A549 (cell line): ENCODE measurements around the gene KBTBD7. TPM values are rescaled to one million over a fixed set of nuclear protein-coding genes. Genes with fewer than 3 reads are reported as not detected.
A peak's percentile ranks its signal among the peaks of the same experiment; 100 is the strongest.

Experiments used
- ATAC-seq, 2 experiments: fragments of 200-7000 bp in 1 of 2; fragments of >200 bp in 1 of 2; cut with Nextera tagmentation in 1 of 2; cut with Tn5 transposase in 1 of 2; 3 replicates each; pipeline versions ENCODE4 v1.8.0 to v1.9.1; 2018 to 2020; ENCODE audit warnings: mild to moderate bottlenecking in 1 of 2, moderate library complexity in 1 of 2
- CTCF ChIA-PET: fragments of 300-600 bp; sonication (Branson Sonifier 250); formaldehyde crosslinking; extraction: SDS; loops from one replicate; lab custom pipeline; 2021; ENCODE audit warnings: antibody characterized with exemption, inconsistent platforms; lab: Yijun Ruan, JAX
- POLR2A ChIA-PET: fragments of 350-600 bp; formaldehyde crosslinking; extraction: SDS; loops from one replicate; lab custom pipeline; 2021; ENCODE audit warnings: antibody characterized with exemption, inconsistent platforms; lab: Yijun Ruan, JAX
- DNase-seq, 2 experiments: peaks; one replicate each; pipeline versions ENCODE4 v3.0.0 to v3.0.0-alpha.2; 2011 to 2016; ENCODE audit warnings: low read depth in 1 of 2, low spot score in 1 of 2
- FAIRE-seq: peaks from 2 replicates; lab custom pipeline; 2011; peaks lifted over from hg19 to GRCh38; lab: Jason Lieb, UNC
- H3K27ac ChIP-seq, 2 experiments: fragments of >200 bp; sonication (Bioruptor Twin); formaldehyde crosslinking; 3 replicates each; pipeline ENCODE4 v1.5.1; 2016 to 2017
- H3K4me1 ChIP-seq: fragments of >200 bp; sonication (Bioruptor Twin); formaldehyde crosslinking; 3 replicates; pipeline ENCODE4 v1.6.1; 2016
- H3K4me2 ChIP-seq: fragments of >200 bp; sonication (Bioruptor Twin); formaldehyde crosslinking; 3 replicates; pipeline ENCODE4 v1.6.1; 2016
- H3K4me3 ChIP-seq: fragments of >200 bp; sonication (Bioruptor Twin); formaldehyde crosslinking; 3 replicates; pipeline ENCODE4 v1.5.1; 2016
- H3K9me3 ChIP-seq: fragments of >200 bp; sonication (Bioruptor Twin); formaldehyde crosslinking; 3 replicates; pipeline ENCODE4 v1.6.1; 2016
- CBX8 ChIP-seq: fragments of 200-600 bp; sonication (generic); IDR thresholded peaks from 2 replicates; pipeline ENCODE4 v1.6.1; 2016
- CEBPB ChIP-seq, 2 experiments: fragments of >200 bp in 1 of 2; sonication (Bioruptor Twin) in 1 of 2; formaldehyde crosslinking in 1 of 2; IDR thresholded peaks; 2 replicates each; pipeline ENCODE4 v1.6.1; 2012 to 2016
- CHD4 ChIP-seq: fragments of 200-600 bp; sonication (generic); IDR thresholded peaks from 2 replicates; pipeline ENCODE4 v1.6.1; 2016; ENCODE audit warnings: antibody characterized with exemption, mild to moderate bottlenecking, borderline replicate concordance
- EHF ChIP-seq: fragments of 250-450 bp; sonication (Bioruptor Pico); IDR thresholded peaks from 2 replicates; pipeline ENCODE4 v1.5.0; 2020; ENCODE audit warnings: mild to moderate bottlenecking
- FOSL2 ChIP-seq, 2 experiments: fragments of 450-650 bp in 1 of 2; fragments of >200 bp in 1 of 2; sonication (Bioruptor Twin) in 1 of 2; formaldehyde crosslinking; IDR thresholded peaks; 2 replicates each; pipeline versions ENCODE4 v1.5.0 to v1.6.1; 2016 to 2020; ENCODE audit warnings: mild to moderate bottlenecking in 1 of 2, moderate library complexity in 1 of 2
- FOXS1 ChIP-seq: fragments of 250-450 bp; sonication (Bioruptor Pico); IDR thresholded peaks from 2 replicates; pipeline ENCODE4 v1.5.0; 2020; ENCODE audit warnings: mild to moderate bottlenecking, moderate library complexity
- HOXB5 ChIP-seq: fragments of 250-450 bp; sonication (Bioruptor Pico); IDR thresholded peaks from 2 replicates; pipeline ENCODE4 v1.5.0; 2020; ENCODE audit warnings: mild to moderate bottlenecking, moderate library complexity
- JUNB ChIP-seq: fragments of >200 bp; sonication (Bioruptor Twin); formaldehyde crosslinking; IDR thresholded peaks from 2 replicates; pipeline ENCODE4 v1.6.1; 2016
- KDM1A ChIP-seq: fragments of 200-600 bp; sonication (generic); IDR thresholded peaks from 2 replicates; pipeline ENCODE4 v1.6.1; 2016; ENCODE audit warnings: low read depth, mild to moderate bottlenecking
- NFE2L2 ChIP-seq: fragments of 150-350 bp; conservative IDR thresholded peaks from 2 replicates; pipeline ENCODE4 v1.6.1; 2014; ENCODE audit warnings: low read length
- NPAS2 ChIP-seq: fragments of 250-450 bp; sonication (Bioruptor Pico); IDR thresholded peaks from 2 replicates; pipeline ENCODE4 v1.8.0; 2022; ENCODE audit warnings: mild to moderate bottlenecking, moderate library complexity, borderline replicate concordance
- NR3C1 ChIP-seq: fragments of >200 bp; sonication (Bioruptor Twin); formaldehyde crosslinking; IDR thresholded peaks from 3 replicates; pipeline ENCODE4 v1.6.1; 2017
- RAD21 ChIP-seq, 2 experiments: fragments of >200 bp in 1 of 2; sonication (Bioruptor Twin) in 1 of 2; formaldehyde crosslinking in 1 of 2; IDR thresholded peaks in 1 of 2; conservative IDR thresholded peaks in 1 of 2; 2 replicates in 1 of 2; 3 replicates in 1 of 2; pipeline ENCODE4 v1.6.1; 2012 to 2018; ENCODE audit warnings: inconsistent platforms in 1 of 2
- RARB ChIP-seq: fragments of 250-450 bp; sonication (Bioruptor Pico); IDR thresholded peaks from 2 replicates; pipeline ENCODE4 v1.8.0; 2021; ENCODE audit warnings: mild to moderate bottlenecking, moderate library complexity
- RFX5 ChIP-seq: fragments of 450-650 bp; IDR thresholded peaks from 2 replicates; pipeline ENCODE4 v1.7.1; 2014; ENCODE audit warnings: antibody characterized with exemption, mild to moderate bottlenecking, moderate library complexity
- RNF2 ChIP-seq: fragments of 200-600 bp; sonication (generic); IDR thresholded peaks from 2 replicates; pipeline ENCODE4 v1.6.1; 2016; ENCODE audit warnings: low read depth, mild to moderate bottlenecking, antibody characterized with exemption, moderate library complexity, borderline replicate concordance
- SMC3 ChIP-seq: fragments of >200 bp; sonication (Bioruptor Twin); formaldehyde crosslinking; IDR thresholded peaks from 3 replicates; pipeline ENCODE4 v1.6.1; 2018; ENCODE audit warnings: inconsistent platforms
- SREBF2 ChIP-seq: fragments of 450-650 bp; IDR thresholded peaks from 2 replicates; pipeline ENCODE4 v1.6.1; 2014; ENCODE audit warnings: mild to moderate bottlenecking, moderate library complexity
- TP53 ChIP-seq: fragments of 250-450 bp; sonication (Bioruptor Pico); IDR thresholded peaks from 2 replicates; pipeline ENCODE4 v1.5.0; 2021; ENCODE audit warnings: mild to moderate bottlenecking, moderate library complexity
- USF2 ChIP-seq: fragments of 450-650 bp; IDR thresholded peaks from 2 replicates; pipeline ENCODE4 v1.6.1; 2014; ENCODE audit warnings: antibody characterized with exemption
- ZC3H11A ChIP-seq: fragments of 450-650 bp; IDR thresholded peaks from 2 replicates; pipeline ENCODE4 v1.6.1; 2014; ENCODE audit warnings: antibody characterized with exemption, mild to moderate bottlenecking
- ZFP36 ChIP-seq: fragments of 450-650 bp; IDR thresholded peaks from 2 replicates; pipeline ENCODE4 v1.6.1; 2014; ENCODE audit warnings: borderline replicate concordance; ENCODE audit not compliant: partially characterized antibody
- WGBS: methylation state at CpG from one replicate; pipeline ENCODE4 v1.1.6; 2017; ENCODE audit errors: missing lambda C conversion rate; 5-methylcytosine and 5-hydroxymethylcytosine counted together
- polyA plus RNA-seq, 4 experiments: library from polyadenylated mRNA; depleted of rRNA in 3 of 4; stranded (reverse); fragments of >200 nt; fragmentation: RNase III in 1 of 4; extraction: RNeasy Plus Mini Kit Qiagen cat#74134 plus additional on column Dnase treatment in 1 of 4; gene quantifications; 2 replicates in 3 of 4; 3 replicates in 1 of 4; pipeline ENCODE4 v1.2.3, GENCODE V29; 2011 to 2017
- TF ChIP-seq, protein P1 (sequence below): fragments of >200 bp; sonication (Bioruptor Twin); formaldehyde crosslinking; IDR thresholded peaks from 3 replicates; pipeline ENCODE4 v1.5.1; 2016

Gene KBTBD7
- polyA plus RNA-seq, 2 of the 4 experiments (the other 2 are of a cell fraction) = 3.2 to 4.4 TPM

DNA sequence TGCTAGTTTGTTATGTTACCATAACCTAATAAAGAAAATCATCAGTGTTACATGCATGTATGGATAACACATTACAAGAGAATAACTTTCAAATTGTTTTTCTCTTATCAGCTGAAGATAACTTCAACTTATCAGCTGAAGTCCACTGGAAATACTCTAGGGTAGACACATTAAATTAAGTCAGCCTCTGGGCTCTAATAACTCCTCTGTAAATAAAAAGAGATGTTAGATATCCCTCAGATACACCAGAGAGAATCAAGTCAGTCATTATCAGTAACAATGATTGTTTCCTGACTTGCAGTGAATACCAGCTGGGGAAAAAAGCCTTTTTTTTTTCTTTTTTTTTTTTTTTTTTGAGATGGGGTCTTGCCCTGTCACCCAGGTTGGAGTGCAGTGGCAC is 1.6 kb upstream of the KBTBD7 start:
- Histone ChIP-seq H3K9me3 (no peaks in the 10 kb centered on the region), H3K27ac (no peak overlapping the region), H3K4me2 (no peak overlapping the region), H3K4me1 (no peaks in the 10 kb centered on the region), H3K4me3 (no peak overlapping the region)
- POLR2A ChIA-PET = no interaction called here
- CTCF ChIA-PET = interaction anchor here (1.5 to 2.3 kb wide), 2 partner anchors 24 to 122 kb away, joined by 3 to 7 read pairs; no protein-coding TSS in a partner anchor
- FAIRE-seq (no peak), DNase-seq (no peak), ATAC-seq (no peak)
- no peak for TF ChIP-seq ZFP36

- Histone ChIP-seq H3K9me3 (no peaks in the 10 kb centered on the region), H3K4me2 (peak overlapping the region; percentile 86), H3K4me3 (peak overlapping the region; percentile 69), H3K4me1 (no peaks in the 10 kb centered on the region), H3K27ac (peak overlapping the region; percentile 90 to 95)
- DNase-seq (no peak), ATAC-seq (no peak), FAIRE-seq (no peak)
- WGBS = 86% methylated on average over 10 of the region's 18 CpGs
- POLR2A ChIA-PET = no interaction called here
- CTCF ChIA-PET = no interaction called here
- TF ChIP-seq EHF = no peak
- no peak for TF ChIP-seq CBX8
- TF ChIP-seq RFX5 = no peak
- TF ChIP-seq RAD21 (conservative IDR thresholded peaks at IDR 0.05 in 1 of 2, IDR thresholded peaks at IDR 0.05 in 1 of 2) = no peak
- no peak for TF ChIP-seq TP53 (CRISPR knock-in tag)
- no peak for TF ChIP-seq SREBF2
- TF ChIP-seq RARB = no peak
- TF ChIP-seq HOXB5 = no peak
- no peak for TF ChIP-seq CHD4
- no peak for TF ChIP-seq NR3C1
- no peak for TF ChIP-seq FOXS1
Observed at GRCh38 chr13:41193469-41193868, 900 bp downstream of the KBTBD7 start.

DNA sequence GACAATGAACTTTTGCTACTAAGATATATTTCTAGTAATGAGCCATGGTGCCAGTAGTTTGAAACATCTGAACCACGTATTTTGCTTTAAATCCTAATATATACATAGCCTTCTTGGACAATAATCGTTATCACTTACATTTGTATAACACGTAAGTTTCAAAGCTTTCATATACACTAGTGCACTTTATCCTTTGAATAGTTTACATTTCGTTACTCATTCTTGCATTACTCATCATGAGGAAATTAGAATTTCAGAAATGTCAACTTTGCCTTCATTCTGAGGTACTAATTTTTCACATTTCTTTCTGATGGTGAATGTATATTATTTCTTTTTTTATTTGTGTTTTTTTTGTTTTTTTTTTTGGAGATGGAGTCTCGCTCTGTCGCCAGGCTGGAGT is 5.8 kb downstream of the KBTBD7 start:
- no peak for ATAC-seq
- TF ChIP-seq FOSL2 (IDR thresholded peaks at IDR 0.05) = no peak
- TF ChIP-seq FOSL2 (CRISPR knock-in tag; IDR thresholded peaks at IDR 0.05) = peak; percentile 30; the same call in 1 of the 2 replicates
- TF ChIP-seq ZC3H11A = no peak
- TF ChIP-seq NPAS2 (CRISPR knock-in tag) = no peak
- TF ChIP-seq SREBF2 = no peak
- TF ChIP-seq, protein P1, sequence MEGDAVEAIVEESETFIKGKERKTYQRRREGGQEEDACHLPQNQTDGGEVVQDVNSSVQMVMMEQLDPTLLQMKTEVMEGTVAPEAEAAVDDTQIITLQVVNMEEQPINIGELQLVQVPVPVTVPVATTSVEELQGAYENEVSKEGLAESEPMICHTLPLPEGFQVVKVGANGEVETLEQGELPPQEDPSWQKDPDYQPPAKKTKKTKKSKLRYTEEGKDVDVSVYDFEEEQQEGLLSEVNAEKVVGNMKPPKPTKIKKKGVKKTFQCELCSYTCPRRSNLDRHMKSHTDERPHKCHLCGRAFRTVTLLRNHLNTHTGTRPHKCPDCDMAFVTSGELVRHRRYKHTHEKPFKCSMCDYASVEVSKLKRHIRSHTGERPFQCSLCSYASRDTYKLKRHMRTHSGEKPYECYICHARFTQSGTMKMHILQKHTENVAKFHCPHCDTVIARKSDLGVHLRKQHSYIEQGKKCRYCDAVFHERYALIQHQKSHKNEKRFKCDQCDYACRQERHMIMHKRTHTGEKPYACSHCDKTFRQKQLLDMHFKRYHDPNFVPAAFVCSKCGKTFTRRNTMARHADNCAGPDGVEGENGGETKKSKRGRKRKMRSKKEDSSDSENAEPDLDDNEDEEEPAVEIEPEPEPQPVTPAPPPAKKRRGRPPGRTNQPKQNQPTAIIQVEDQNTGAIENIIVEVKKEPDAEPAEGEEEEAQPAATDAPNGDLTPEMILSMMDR = no peak
- TF ChIP-seq KDM1A = no peak
- no peak for TF ChIP-seq NFE2L2
- TF ChIP-seq RNF2 = no peak
- TF ChIP-seq SMC3 = no peak
- no peak overlapping the region for H3K4me3 ChIP-seq
- H3K9me3 ChIP-seq = no peaks in the 10 kb centered on the region
- CTCF ChIA-PET = no interaction called here
- no peaks in the 10 kb centered on the region for H3K4me1 ChIP-seq
- POLR2A ChIA-PET = no interaction called here
- FAIRE-seq = no peak
- H3K4me2 ChIP-seq = peak overlapping the region; percentile 0; the same call in 1 of the 3 replicates
- DNase-seq = no peak
- no peak overlapping the region for H3K27ac ChIP-seq
- 45% methylated on average over 6 of the region's 6 CpGs for WGBS

GRCh38 chr13:41186481-41186880 is 7.9 kb downstream of the KBTBD7 start:
- ChIA-PET CTCF (interaction anchor here (0.7 kb wide), 1 partner anchor 29 kb away, joined by 3 read pairs; no protein-coding TSS in a partner anchor), POLR2A (no interaction called here)
- no peak for DNase-seq
- H3K4me1 ChIP-seq = no peaks in the 10 kb centered on the region
- no peak for ATAC-seq
- H3K4me3 ChIP-seq = no peak overlapping the region
- TF ChIP-seq RNF2 (no peak), NPAS2 (CRISPR knock-in tag) (no peak), JUNB (no peak), CEBPB (IDR thresholded peaks at IDR 0.05) (no peak), USF2 (no peak)
- TF ChIP-seq, protein P1 = no peak
- no peak overlapping the region for H3K27ac ChIP-seq
- no peaks in the 10 kb centered on the region for H3K9me3 ChIP-seq
- H3K4me2 ChIP-seq = no peak overlapping the region
- FAIRE-seq = no peak
- WGBS = 85% methylated on average over 3 of the region's 3 CpGs
